Heart right ventricle (tissue), 16 donors: ENCODE measurements around the gene ZFHX3. TPM values are rescaled to one million over a fixed set of nuclear protein-coding genes. Genes with fewer than 3 reads are reported as not detected.

Experiments used
- ATAC-seq, 8 donors: fragments of 200-7000 bp; cut with Tn5 transposase; one replicate each; pipeline ENCODE4 v1.9.1; 2020; ENCODE audit warnings: mild to moderate bottlenecking in 8 of 8, moderate library complexity in 8 of 8, moderate number of reproducible peaks in 1 of 8
- DNase-seq, 2 donors: peaks; one replicate each; pipeline ENCODE4 v3.0.0-alpha.2; 2020
- H3K27ac ChIP-seq, 10 donors: fragments of 200-600 bp; sonication (generic) in 2 of 10; one replicate each; pipeline versions ENCODE4 v1.5.0 to v1.8.0; 2020 to 2022; ENCODE audit warnings: mild to moderate bottlenecking in 3 of 10
- H3K27me3 ChIP-seq, 7 donors: fragments of 200-600 bp; one replicate each; pipeline ENCODE4 v1.8.0; 2021 to 2022; ENCODE audit warnings: mild to moderate bottlenecking in 2 of 7
- H3K36me3 ChIP-seq, 9 donors: fragments of 200-600 bp; sonication (generic) in 1 of 9; one replicate each; pipeline versions ENCODE4 v1.5.0 to v1.8.0; 2020 to 2022; ENCODE audit warnings: mild to moderate bottlenecking in 2 of 9
- H3K4me1 ChIP-seq, 9 donors: fragments of 200-600 bp; sonication (generic) in 1 of 9; one replicate each; pipeline versions ENCODE4 v1.5.0 to v1.8.0; 2020 to 2022; ENCODE audit warnings: mild to moderate bottlenecking in 4 of 9
- H3K4me3 ChIP-seq, 10 donors: fragments of 200-600 bp; sonication (generic) in 2 of 10; one replicate each; pipeline versions ENCODE4 v1.5.0 to v1.8.0; 2020 to 2022; ENCODE audit warnings: mild to moderate bottlenecking in 7 of 10, moderate library complexity in 2 of 10
- H3K9me3 ChIP-seq, 11 donors: fragments of 200-600 bp in 10 of 11; sonication (generic) in 2 of 11; one replicate each; pipeline versions ENCODE4 v1.5.0 to v1.8.0; 2013 to 2022; ENCODE audit warnings: mild to moderate bottlenecking in 2 of 11, control low read depth in 1 of 11, moderate library complexity in 1 of 11
- CTCF ChIP-seq, 9 donors: fragments of 200-600 bp; sonication (generic) in 2 of 9; IDR thresholded peaks; one replicate each; pipeline versions ENCODE4 v1.5.0 to v1.8.0; 2021 to 2022; ENCODE audit warnings: antibody characterized with exemption in 9 of 9, mild to moderate bottlenecking in 5 of 9, moderate library complexity in 1 of 9
- WGBS, 2 donors: extraction: QIAGEN DNeasy Blood & Tissue Kit; methylation state at CpG; one replicate each; pipeline ENCODE4 v1.1.7; 2013; ENCODE audit warnings: inconsistent platforms in 1 of 2; 5-methylcytosine and 5-hydroxymethylcytosine counted together
- intact Hi-C, 10 donors: fragments of 100-400 bp; cut with DNase I; formaldehyde crosslinking; loops; one replicate each; pipeline versions ENCODE4 v1.11.1 to v1.14.2; 2022
- polyA plus RNA-seq, 2 donors: library from polyadenylated mRNA; stranded (reverse); fragments of 200-250 nt; gene quantifications; one replicate each; pipeline ENCODE4 v1.2.3, GENCODE V29; 2013
- total RNA-seq, 10 donors: library from RNA; stranded (reverse); fragmentation: NEBNext Ultra II Directional in 3 of 10; extraction: Animal tissue kit (Norgen Biotek cat#: 25700) in 3 of 10; gene quantifications; one replicate each; pipeline versions ENCODE4 v1.2.1 to v1.2.4, GENCODE V29; 2021 to 2023
- donor health status: Arrhythmogenic right ventricular cardiomyopathy.
- donor health status: ischemic (EF 13 %, LVEDD 7.1; RV severe dilation, severe dysfunction).
- donor health status: healthy with polysubstance abuse.
- donor health status: DM: no; HTN: yes; CAD: no.
- donor health status: DM: no; HTN: no; CAD: no.
- donor health status: ischemic (EF 25% LVEDD 6.9; RV normal size, moderate dysfunction).
- donor health status: ischemic (EF 25% LVEDD 5.7; RV mildly dilated, moderate dysfunction).
- donor health status: healthy.
- donor health status: DM: yes; HTN: yes; CAD: no.
- donor health status: Ischemic cardiomyopathy.
- donor health status: ischemic (EF 35%, LVEDD 5.7; RV mildly dilated, moderate dysfunction).
- donor health status: nonischemic (EF 11% LVEDD 7.7; RV severe dilation, severe dysfunction).
- donor health status: DM: yes; HTN: yes; CAD: no.
- donor health status: PGD.
- donor health status: ischemic (EF 29% LVEDD 5.4; RV normal size, mild dysfunction).
- donor health status: nonischemic (EF 23%, LVEDD 6.1; RV moderate dilation, normal function).

ZFHX3 gene
- total and polyA plus RNA-seq, 12 donors = 1.6 to 15.2 (median 10.4) TPM

GRCh38 chr16:72957303-72958277 is 90.3 kb downstream of the ZFHX3 start:
- WGBS, 2 donors = 96 to 97% methylated on average over 38 to 50 of the region's 50 CpGs
- intact Hi-C loops = no loop called here
- ATAC-seq = no peak
- H3K27me3 ChIP-seq = no peaks in the 10 kb centered on the region
- H3K4me1 ChIP-seq = peaks cover 0 to 27% (median 6%) of the 10 kb centered on the region in 9 donors
- H3K27ac ChIP-seq = no peak overlapping the region
- DNase-seq = no peak
- H3K4me3 ChIP-seq = no peak overlapping the region
- TF ChIP-seq CTCF (IDR thresholded peaks at IDR 0.05) = no peak
- H3K9me3 ChIP-seq = no peaks in the 10 kb centered on the region
- peaks cover 0 to 40% (median 20%) of the 10 kb centered on the region in 9 donors for H3K36me3 ChIP-seq

GRCh38 chr16:72956124-72957064 is 91.5 kb downstream of the ZFHX3 start:
- Histone ChIP-seq H3K9me3 (no peaks in the 10 kb centered on the region), H3K27ac (no peak overlapping the region), H3K4me1 (peaks cover 0 to 27% (median 10%) of the 10 kb centered on the region in 9 donors), H3K4me3 (no peak overlapping the region), H3K36me3 (peaks cover 0 to 40% (median 20%) of the 10 kb centered on the region in 9 donors), H3K27me3 (no peaks in the 10 kb centered on the region)
- ATAC-seq = no peak
- DNase-seq = no peak
- 94 to 96% methylated on average over 14 of the region's 14 CpGs for WGBS, 2 donors
- TF ChIP-seq CTCF (IDR thresholded peaks at IDR 0.05) = no peak
- intact Hi-C loops = no loop called here

GRCh38 chr16:72952811-72953271 is 95.1 kb downstream of the ZFHX3 start:
- Histone ChIP-seq H3K27ac (peak overlapping the region in 6 of 10 donors; percentile 16 to 60 (median 26)), H3K36me3 (peaks cover 0 to 48% (median 11%) of the 10 kb centered on the region in 9 donors), H3K4me3 (peak overlapping the region in 1 of 10 donors; percentile 16), H3K4me1 (peaks cover 0 to 24% (median 10%) of the 10 kb centered on the region in 9 donors), H3K9me3 (no peaks in the 10 kb centered on the region), H3K27me3 (no peaks in the 10 kb centered on the region)
- ATAC-seq (peak in 4 of 8 donors; percentile 15 to 40 (median 22)), DNase-seq (no peak)
- no peak for TF ChIP-seq CTCF (IDR thresholded peaks at IDR 0.05)
- intact Hi-C loops = no loop called here
- 65 to 69% methylated on average over 9 of the region's 9 CpGs for WGBS, 2 donors

GRCh38 chr16:72952404-72952803 is 95.5 kb downstream of the ZFHX3 start:
- Histone ChIP-seq H3K27ac (peak overlapping the region in 6 of 10 donors; percentile 16 to 45 (median 21)), H3K4me1 (peaks cover 0 to 29% (median 11%) of the 10 kb centered on the region in 9 donors), H3K36me3 (peaks cover 0 to 48% (median 6%) of the 10 kb centered on the region in 9 donors), H3K9me3 (no peaks in the 10 kb centered on the region), H3K4me3 (peak overlapping the region in 1 of 10 donors; percentile 16), H3K27me3 (no peaks in the 10 kb centered on the region)
- peak in 3 of 8 donors; percentile 18 to 28 (median 20) for ATAC-seq
- no peak for TF ChIP-seq CTCF (IDR thresholded peaks at IDR 0.05)
- no peak for DNase-seq
- intact Hi-C loops = no loop called here
- 74 to 80% methylated on average over 10 of the region's 10 CpGs for WGBS, 2 donors
